MM.1S (cell line): Measurements from ENCODE around the gene MAPK8IP1.
"Not testable (repeated sequence)": the region's sequence is repeated elsewhere in the genome, so short reads cannot be mapped to it uniquely, and the experiment has no call there.

Experiments used
- DNase-seq: peaks from one replicate; pipeline ENCODE4 v3.0.0-alpha.2; 2015
- H2AFZ ChIP-seq: fragments of 300-600 bp; sonication (generic); 2 replicates; pipeline ENCODE4 v1.6.0; 2016; ENCODE audit warnings: antibody characterized with exemption, low read length
- H3F3A ChIP-seq: fragments of 300-600 bp; sonication (generic); 2 replicates; pipeline ENCODE4 v1.6.1; 2016; ENCODE audit warnings: mild to moderate bottlenecking, antibody characterized with exemption, low read length, moderate library complexity, mixed read lengths; ENCODE audit not compliant: insufficient read depth
- H3K27ac ChIP-seq: fragments of 300-600 bp; sonication (generic); 2 replicates; pipeline ENCODE4 v1.5.1; 2016; ENCODE audit warnings: mild to moderate bottlenecking, low read length
- H3K27me3 ChIP-seq: fragments of 300-600 bp; sonication (generic); replicated peaks from 2 replicates; pipeline ENCODE4 v1.6.0; 2016; ENCODE audit warnings: low read length; ENCODE audit not compliant: insufficient read depth
- H3K36me3 ChIP-seq: fragments of 300-600 bp; sonication (generic); replicated peaks from 2 replicates; pipeline ENCODE4 v1.6.1; 2016; ENCODE audit warnings: mild to moderate bottlenecking, low read length, mixed read lengths; ENCODE audit not compliant: insufficient read depth
- H3K4me1 ChIP-seq: fragments of 300-600 bp; sonication (generic); 2 replicates; pipeline ENCODE4 v1.6.1; 2016; ENCODE audit warnings: low read length, mixed read lengths
- H3K4me2 ChIP-seq: fragments of 300-600 bp; sonication (generic); 2 replicates; pipeline ENCODE4 v1.6.0; 2016; ENCODE audit warnings: low read depth, low read length
- H3K4me3 ChIP-seq: fragments of 300-600 bp; sonication (generic); 2 replicates; pipeline ENCODE4 v1.5.1; 2016; ENCODE audit warnings: low read length, mixed read lengths
- H3K79me2 ChIP-seq: fragments of 300-600 bp; sonication (generic); 2 replicates; pipeline ENCODE4 v1.6.1; 2016; ENCODE audit warnings: mixed run types, low read length, mixed read lengths
- H3K9ac ChIP-seq: fragments of 300-600 bp; sonication (generic); 2 replicates; pipeline ENCODE4 v1.6.1; 2016; ENCODE audit warnings: low read length, mixed read lengths
- H3K9me2 ChIP-seq: fragments of 300-600 bp; sonication (generic); replicated peaks from 2 replicates; pipeline ENCODE4 v1.6.1; 2016; ENCODE audit warnings: mild to moderate bottlenecking, low read length, mixed read lengths; ENCODE audit not compliant: insufficient read depth
- H3K9me3 ChIP-seq: fragments of 300-600 bp; sonication (generic); replicated peaks from 2 replicates; pipeline ENCODE4 v1.6.1; 2016; ENCODE audit warnings: mild to moderate bottlenecking, low read length, mixed read lengths; ENCODE audit not compliant: insufficient read depth
- H4K20me1 ChIP-seq: fragments of 300-600 bp; sonication (generic); 2 replicates; pipeline ENCODE4 v1.6.1; 2016; ENCODE audit warnings: mild to moderate bottlenecking, low read length, moderate library complexity, mixed read lengths; ENCODE audit not compliant: insufficient read depth
- EZH2 ChIP-seq: fragments of 300-600 bp; sonication (generic); optimal IDR thresholded peaks from 2 replicates; pipeline ENCODE3; 2017; ENCODE audit warnings: low read depth, mild to moderate bottlenecking, antibody characterized with exemption, low read length, mixed read lengths
- EZH2phosphoT487 ChIP-seq: fragments of 300-600 bp; sonication (generic); IDR thresholded peaks from 2 replicates; pipeline ENCODE4 v1.6.1; 2018; ENCODE audit warnings: antibody characterized with exemption, low read length
- TF ChIP-seq, protein P1 (sequence below): fragments of 300-600 bp; sonication (generic); IDR thresholded peaks from 2 replicates; pipeline ENCODE4 v1.5.1; 2016; ENCODE audit warnings: antibody characterized with exemption, low read length, mixed read lengths

The MAPK8IP1 gene

DNA sequence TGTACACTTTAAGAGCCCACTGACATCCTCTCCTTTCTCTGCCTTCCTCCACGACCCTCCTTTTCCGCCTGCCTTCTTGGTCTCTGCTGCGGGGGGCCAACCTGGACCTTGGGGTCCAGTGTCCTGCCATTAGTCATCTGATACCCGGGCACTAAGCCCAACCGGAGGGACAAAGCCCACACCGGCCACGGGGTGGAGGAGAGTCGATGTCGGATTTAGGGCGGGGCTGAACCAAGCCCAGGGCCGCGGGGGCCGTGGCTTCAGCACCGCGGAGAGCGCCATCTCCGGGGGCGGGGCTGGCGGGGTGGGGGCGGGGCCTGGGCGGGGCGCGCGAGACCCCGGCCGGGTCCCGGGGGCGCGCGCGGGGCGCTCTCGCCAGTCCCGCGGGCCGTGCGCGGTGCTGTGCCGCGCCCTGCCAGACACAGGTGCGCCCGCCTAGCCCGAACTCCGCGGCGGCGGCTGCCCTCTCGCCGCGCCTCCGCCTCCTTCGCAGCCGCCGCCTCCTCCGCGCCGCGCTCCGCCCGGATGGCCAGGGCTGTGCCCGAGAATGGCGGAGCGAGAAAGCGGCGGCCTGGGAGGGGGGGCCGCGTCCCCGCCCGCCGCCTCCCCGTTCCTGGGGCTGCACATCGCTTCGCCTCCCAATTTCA lies at the start of gene MAPK8IP1:
MAPK8IP1 (plus strand) TSS at position 378 of the 647 bp plus-strand sequence; CDS start at position 548, 170 bp downstream.
- DNase-seq, result peak; percentile 76
- Histone ChIP-seq H4K20me1 (no peaks in the 10 kb centered on the region), H3K9ac (no peak within 1 kb of the TSS; the same call in 1 of the 2 replicates), H3K9me2 (no peaks in the 10 kb centered on the region), H3K9me3 (no peaks in the 10 kb centered on the region), H3K4me2 (peak within 1 kb of the TSS; percentile 94; the same call in 1 of the 2 replicates), H3F3A (no peaks in the 10 kb centered on the region), H3K36me3 (no peaks in the 10 kb centered on the region), H3K4me1 (no peaks in the 10 kb centered on the region), H3K27me3 (no peaks in the 10 kb centered on the region), H2AFZ (no peak within 1 kb of the TSS), H3K27ac (no peak within 1 kb of the TSS), H3K4me3 (peak within 1 kb of the TSS; percentile 50; the same call in 1 of the 2 replicates), H3K79me2 (no peaks in the 10 kb centered on the region)
- no peak for TF ChIP-seq EZH2
- no peak for TF ChIP-seq EZH2phosphoT487
- TF ChIP-seq, protein P1, sequence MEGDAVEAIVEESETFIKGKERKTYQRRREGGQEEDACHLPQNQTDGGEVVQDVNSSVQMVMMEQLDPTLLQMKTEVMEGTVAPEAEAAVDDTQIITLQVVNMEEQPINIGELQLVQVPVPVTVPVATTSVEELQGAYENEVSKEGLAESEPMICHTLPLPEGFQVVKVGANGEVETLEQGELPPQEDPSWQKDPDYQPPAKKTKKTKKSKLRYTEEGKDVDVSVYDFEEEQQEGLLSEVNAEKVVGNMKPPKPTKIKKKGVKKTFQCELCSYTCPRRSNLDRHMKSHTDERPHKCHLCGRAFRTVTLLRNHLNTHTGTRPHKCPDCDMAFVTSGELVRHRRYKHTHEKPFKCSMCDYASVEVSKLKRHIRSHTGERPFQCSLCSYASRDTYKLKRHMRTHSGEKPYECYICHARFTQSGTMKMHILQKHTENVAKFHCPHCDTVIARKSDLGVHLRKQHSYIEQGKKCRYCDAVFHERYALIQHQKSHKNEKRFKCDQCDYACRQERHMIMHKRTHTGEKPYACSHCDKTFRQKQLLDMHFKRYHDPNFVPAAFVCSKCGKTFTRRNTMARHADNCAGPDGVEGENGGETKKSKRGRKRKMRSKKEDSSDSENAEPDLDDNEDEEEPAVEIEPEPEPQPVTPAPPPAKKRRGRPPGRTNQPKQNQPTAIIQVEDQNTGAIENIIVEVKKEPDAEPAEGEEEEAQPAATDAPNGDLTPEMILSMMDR, result no peak

DNA sequence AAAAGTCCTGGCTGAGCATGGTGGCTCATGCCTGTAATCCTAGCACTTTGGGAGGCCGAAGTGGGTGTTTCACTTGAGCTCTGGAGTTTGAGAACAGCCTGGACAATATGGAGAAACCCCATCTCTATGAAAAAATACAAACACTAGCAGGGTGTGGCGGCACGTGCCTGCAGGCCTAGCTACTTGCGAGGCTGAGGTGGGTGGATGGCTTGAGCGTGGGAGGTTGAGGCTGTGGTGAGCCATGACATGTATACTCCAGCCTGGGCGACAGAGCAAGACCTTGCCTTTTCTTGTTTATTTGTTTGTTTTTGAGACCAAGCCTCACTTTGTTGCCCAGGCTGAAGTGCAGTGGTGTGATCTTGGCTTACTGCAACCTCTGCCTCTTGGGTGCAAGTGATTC lies 46.2 kb upstream of the MAPK8IP1 start:
- no peaks in the 10 kb centered on the region for H3K27me3 ChIP-seq
- no peak overlapping the region for H3K4me3 ChIP-seq
- peaks cover 5% of the 10 kb centered on the region for H3K4me1 ChIP-seq
- TF ChIP-seq, protein P1, result no peak
- TF ChIP-seq EZH2phosphoT487 (no peak), EZH2 (no peak)
- no peaks in the 10 kb centered on the region for H3F3A ChIP-seq
- no peak for DNase-seq
- no peak overlapping the region for H3K27ac ChIP-seq
- H3K4me2 ChIP-seq, result no peak overlapping the region
- no peaks in the 10 kb centered on the region for H4K20me1 ChIP-seq
- no peak overlapping the region for H3K9ac ChIP-seq
- H3K9me2 ChIP-seq, result no peaks in the 10 kb centered on the region
- no peaks in the 10 kb centered on the region for H3K79me2 ChIP-seq
- no peak overlapping the region for H2AFZ ChIP-seq
- H3K9me3 ChIP-seq, result no peaks in the 10 kb centered on the region
- no peaks in the 10 kb centered on the region for H3K36me3 ChIP-seq

GRCh38 chr11:45840251-45840650 lies 45.2 kb upstream of the MAPK8IP1 start:
- not testable (repeated sequence) for H3K79me2 ChIP-seq, H2AFZ ChIP-seq

More at GRCh38 chr11:45840251-45840650, 45.2 kb upstream of the MAPK8IP1 start:
- not testable (repeated sequence) for H3K4me3 ChIP-seq, H3K27ac ChIP-seq, H3F3A ChIP-seq, H3K36me3 ChIP-seq, H3K9me3 ChIP-seq, H3K4me2 ChIP-seq, H4K20me1 ChIP-seq, H3K4me1 ChIP-seq, H3K9ac ChIP-seq, H3K27me3 ChIP-seq, DNase-seq, H3K9me2 ChIP-seq
